Activated CD8-positive, alpha-beta memory T cell treated with anti-CD3 and anti-CD28 coated beads for 48 hours (primary cell): ENCODE data around the gene FSHR.

Experiments used
- DNase-seq, 3 experiments: peaks; one replicate each; pipeline ENCODE4 v3.0.0-alpha.2; 2020; ENCODE audit warnings: low read depth in 2 of 3, low spot score in 2 of 3

Gene FSHR, protein sequence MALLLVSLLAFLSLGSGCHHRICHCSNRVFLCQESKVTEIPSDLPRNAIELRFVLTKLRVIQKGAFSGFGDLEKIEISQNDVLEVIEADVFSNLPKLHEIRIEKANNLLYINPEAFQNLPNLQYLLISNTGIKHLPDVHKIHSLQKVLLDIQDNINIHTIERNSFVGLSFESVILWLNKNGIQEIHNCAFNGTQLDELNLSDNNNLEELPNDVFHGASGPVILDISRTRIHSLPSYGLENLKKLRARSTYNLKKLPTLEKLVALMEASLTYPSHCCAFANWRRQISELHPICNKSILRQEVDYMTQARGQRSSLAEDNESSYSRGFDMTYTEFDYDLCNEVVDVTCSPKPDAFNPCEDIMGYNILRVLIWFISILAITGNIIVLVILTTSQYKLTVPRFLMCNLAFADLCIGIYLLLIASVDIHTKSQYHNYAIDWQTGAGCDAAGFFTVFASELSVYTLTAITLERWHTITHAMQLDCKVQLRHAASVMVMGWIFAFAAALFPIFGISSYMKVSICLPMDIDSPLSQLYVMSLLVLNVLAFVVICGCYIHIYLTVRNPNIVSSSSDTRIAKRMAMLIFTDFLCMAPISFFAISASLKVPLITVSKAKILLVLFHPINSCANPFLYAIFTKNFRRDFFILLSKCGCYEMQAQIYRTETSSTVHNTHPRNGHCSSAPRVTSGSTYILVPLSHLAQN

GRCh38 chr2:49154140-49154539, at the start of gene FSHR:
Gene FSHR (minus strand): TSS chr2:49154515. CDS start chr2:49154417, 98 bp downstream.
- DNase-seq: no peak

- DNase-seq: no peak
These were observed 45.0 kb upstream of the FSHR start for GRCh38 chr2:49199266-49199665.

DNA sequence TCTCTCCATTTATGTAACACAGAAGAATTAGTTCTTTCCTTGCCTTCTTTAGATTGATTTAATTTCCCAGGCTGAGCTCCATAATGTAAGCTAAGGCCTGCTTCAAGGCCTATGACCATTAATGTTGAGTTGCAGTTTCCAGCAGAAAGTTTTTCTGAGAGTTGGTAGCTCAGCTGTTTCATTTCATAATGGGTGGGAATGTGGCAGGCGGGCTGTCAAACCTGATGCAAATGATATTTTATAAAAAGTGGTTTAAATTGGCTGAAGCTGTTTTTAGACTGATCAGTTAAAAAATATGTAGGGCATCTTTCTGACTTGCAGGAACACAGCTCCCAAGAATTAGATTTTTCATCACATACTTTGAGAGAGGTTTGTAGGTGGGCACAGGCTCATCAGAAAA, 40.4 kb upstream of the FSHR start:
- no peak for DNase-seq

GRCh38 chr2:49192036-49192435, 37.7 kb upstream of the FSHR start:
- no peak for DNase-seq

GRCh38 chr2:49189512-49190225, 35.4 kb upstream of the FSHR start:
- no peak for DNase-seq

DNA sequence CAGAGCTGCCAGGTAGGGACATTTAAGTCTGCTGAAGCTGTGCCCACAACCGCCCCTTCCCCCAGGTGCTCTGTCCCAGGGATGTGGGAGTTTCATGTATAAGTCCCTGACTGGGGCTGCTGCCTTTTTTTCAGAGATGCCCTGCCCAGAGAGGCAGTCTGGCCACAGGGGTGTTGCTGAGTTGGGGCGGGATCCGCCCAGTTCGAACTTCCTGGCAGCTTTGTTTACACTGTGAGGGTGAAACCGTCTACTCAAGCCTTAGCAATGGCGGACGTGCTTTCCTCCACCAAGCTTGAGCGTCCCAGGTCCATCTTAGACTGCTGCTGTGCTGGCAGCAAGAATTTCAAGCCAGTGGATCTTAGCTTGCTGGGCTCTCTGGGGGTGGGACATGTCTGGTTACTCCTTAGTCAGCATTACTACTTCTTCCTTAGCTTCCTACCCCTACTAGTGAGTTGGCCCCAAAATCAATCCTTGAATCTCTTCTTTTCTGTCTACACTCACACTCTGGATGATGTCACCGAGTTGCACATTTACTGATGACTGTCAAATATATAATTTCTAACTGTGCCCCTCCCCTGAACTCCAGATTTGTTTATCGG, 31.8 kb upstream of the FSHR start:
- DNase-seq: no peak

DNA sequence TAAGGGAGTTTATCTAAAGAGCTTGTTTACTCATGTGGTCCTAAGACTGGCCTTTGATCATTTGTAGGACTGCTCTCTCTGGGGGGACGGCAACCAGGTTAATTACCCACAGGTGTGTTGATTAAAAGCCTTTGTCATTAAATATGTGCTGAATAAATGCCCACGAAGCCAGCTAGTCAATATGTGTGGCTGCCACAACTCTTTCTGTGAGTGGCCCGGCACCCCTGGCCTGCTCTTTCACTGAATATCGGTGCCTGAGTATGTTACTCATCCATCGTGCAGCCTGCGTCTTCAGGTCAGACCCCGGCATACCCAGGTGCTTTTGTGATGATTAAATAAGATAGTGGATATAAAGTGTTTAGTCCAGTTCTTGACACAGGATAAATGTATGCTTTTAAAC, 24.3 kb upstream of the FSHR start:
- no peak for DNase-seq

- no peak for DNase-seq
These were observed 22.9 kb upstream of the FSHR start for GRCh38 chr2:49177194-49177593.

GRCh38 chr2:49175831-49176230, 21.5 kb upstream of the FSHR start:
- no peak for DNase-seq

- no peak for DNase-seq
These were observed 20.4 kb upstream of the FSHR start for GRCh38 chr2:49174750-49175149.

DNA sequence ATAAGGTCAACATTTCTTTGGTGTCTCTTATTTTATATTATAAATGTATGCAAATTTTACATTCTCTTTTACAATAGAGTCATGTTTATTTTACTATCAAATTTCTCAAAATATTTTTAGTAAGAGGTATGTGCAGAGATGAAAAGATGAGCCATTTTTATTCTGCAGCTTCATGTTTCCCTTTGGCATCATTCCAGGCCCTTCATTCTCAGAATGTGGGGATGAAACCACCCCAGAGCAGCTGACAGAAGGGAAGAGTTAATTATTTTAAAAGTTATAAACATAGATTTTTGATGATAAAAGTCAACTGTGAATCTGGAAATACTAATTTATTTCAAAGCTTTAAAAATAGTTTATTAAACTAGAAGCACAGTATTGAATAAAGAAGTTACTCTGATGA, 12.8 kb upstream of the FSHR start:
- DNase-seq: no peak

DNA sequence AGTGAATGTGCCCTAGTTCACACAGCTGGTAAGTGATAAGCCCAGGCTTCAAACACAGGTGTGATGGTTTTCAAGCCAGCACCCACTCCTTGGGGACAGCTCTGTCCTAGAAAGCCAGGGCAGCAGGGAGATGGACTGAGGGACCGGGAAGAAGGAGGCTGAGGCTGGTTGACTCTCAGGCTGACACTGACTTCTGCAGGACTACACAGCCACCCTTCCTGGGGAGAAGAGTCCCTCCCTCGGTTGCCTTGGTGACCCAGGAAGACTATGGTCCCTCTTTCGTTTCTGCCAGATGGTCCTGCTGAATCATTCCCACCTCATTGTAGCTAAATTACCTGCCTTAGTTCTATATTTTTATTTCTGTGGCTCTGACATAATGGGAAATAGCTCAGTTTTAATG, 11.3 kb upstream of the FSHR start:
- DNase-seq: no peak

DNA sequence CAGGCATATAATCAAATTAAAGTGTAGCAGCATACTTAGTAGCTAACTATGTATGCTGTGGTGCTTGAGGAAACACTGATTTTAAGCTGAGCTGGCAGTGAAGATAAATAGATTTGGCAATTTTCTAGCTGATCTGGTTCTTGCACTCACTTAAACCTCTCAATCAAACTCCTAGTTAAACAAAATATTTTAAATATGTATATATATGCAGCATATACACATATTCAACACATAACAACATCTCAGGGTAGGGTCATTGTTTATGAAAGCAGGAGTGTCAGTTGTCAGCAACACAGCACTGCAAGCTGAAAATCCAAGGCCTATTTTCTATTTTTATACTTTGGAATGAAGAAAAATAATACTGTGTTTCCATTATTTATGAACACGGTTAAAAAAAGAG, 10.4 kb upstream of the FSHR start:
- no peak for DNase-seq

DNA sequence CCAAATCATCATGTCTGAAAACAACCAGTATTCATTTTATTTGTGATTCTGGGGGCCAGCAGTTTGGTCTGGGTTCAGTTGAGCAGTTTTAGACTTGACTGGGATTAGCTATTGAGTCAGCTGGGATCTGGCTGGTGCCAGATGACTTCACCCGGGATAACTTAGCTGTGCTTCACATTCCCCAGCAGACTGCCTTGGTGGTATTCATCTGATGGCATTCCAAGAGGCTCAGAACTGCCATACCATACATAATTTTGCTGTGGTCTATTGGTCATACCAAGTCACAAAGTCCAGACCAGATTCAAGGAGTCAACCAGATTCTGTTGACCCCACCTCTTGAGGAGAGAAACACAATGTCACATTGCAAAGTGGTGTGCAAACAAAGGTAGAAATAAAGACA, 7.8 kb upstream of the FSHR start:
- DNase-seq: no peak

DNA sequence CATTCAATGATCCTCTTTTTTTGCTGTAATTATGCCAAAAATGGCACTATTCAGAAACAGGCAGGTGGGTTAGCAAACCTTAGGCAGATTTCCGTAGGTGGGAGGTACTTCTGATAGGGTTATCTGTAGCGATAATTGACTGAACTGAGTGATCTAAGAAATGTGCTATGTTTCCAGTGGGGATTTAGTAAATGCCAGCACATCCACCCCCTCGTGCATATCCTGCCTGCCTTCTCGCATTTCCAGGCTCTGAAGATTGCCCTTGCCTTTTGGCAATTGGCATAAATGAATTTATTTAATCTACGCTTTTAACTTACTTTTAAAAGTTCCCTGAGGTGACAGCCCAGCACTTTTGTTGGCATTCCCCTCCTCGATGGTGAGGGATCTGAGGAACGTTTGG, 576 bp upstream of the FSHR start:
- no peak for DNase-seq

- DNase-seq: no peak
These were observed 1.1 kb downstream of the FSHR start for GRCh38 chr2:49153252-49153651.

GRCh38 chr2:49152824-49153223, 1.5 kb downstream of the FSHR start:
- no peak for DNase-seq

DNA sequence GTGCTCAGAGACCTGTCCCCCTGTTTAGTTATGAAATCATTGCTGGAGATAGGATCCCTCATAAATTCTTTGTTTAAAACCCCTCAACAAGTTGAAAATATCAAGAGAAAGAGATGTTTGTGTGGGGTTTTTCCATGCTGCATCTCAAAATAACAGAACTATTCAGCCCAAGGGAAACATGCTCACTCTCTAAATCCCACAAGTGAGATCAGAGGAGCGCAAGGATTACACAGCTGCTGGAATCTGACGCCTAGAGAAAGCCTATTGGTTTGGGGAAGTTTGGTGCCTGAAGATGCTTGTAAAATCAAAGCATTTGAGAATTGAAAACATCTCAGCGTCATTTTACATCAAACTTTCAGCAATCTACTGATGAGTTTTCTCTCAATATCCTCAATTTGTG, 7.9 kb downstream of the FSHR start:
- DNase-seq: no peak

DNA sequence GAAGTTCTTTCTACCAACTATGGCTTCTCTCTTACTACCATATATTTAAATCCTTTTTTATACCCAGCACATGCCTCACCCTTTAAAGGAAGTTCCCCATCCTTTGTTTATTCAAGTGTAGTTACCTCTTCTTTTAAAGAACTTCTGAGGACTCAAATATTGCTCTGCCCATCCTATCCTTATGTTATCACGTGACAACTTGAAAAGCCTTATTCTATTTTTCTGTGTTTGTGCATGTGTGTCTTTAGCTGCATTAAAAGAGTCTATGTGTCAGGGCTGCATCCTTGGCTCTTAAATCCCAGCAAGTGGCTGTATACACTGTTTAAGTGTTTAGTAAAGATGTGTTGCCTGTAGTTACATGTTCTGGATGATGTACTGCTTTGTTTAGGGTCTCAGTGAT, 22.5 kb downstream of the FSHR start:
- DNase-seq: no peak

DNA sequence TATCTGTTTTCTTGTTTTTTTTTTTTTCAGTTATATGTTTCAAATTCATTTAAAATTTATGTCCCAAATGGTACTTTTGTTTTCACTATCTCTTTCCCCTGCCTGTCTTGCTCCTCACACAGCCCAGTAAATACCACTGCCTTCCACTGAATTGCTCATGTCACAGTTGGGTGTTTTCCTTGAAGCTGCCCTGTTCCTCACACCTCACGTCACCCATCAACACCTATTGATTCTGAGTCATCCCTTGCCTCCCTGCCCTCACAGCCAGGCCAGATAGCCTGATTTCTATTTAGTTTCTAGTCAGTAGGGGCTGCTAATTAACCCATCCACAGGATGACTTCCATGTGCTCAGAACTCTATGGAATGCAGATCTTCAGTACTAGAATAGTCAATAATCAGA, 25.3 kb downstream of the FSHR start:
- DNase-seq: no peak

DNA sequence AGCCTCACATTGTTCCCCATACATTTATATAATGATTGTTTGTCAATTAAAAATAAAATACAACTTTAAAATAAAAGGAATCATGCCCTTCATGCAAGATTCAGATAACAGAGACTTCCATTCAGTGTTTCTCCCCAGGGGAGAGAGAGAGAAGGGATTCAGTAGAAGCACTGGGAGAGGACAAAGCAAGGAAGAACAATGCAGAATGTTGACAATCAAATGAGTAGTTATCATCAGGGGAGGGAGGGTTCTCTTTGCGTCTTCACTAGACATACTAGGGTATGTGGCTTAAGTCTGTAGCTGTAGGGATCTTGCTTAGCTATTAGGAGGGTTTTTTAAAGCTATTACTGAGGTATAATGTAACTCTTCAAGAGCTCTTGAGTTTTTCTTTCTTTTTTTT, 30.7 kb downstream of the FSHR start:
- DNase-seq: no peak

DNA sequence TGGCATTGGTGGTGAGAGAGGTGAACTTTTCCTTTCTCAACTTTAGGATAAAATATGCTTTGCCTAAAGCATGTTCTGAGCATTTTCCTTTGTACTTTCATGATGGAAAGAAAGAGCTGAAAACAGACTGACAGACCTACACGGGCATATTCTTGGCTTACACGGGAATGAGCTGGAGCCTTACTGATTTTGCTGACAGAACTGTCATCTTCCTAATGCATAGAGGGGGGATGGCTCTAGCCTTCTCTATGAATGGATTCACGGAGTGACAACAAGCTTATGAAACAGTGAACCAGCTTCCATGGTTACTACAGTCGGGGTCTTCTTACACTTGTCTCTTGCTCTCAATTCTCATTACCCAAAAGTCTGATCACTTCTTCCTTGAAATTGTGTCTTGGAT, 32.2 kb downstream of the FSHR start:
- DNase-seq: no peak
